ENCODE measurements around the gene FYB1. TPM values are rescaled to one million over a fixed set of nuclear protein-coding genes. Genes with fewer than 3 reads are reported as not detected.

The FYB1 gene
- polyA plus RNA-seq, 1 experiment, result 0.01 TPM

- Histone ChIP-seq H3K4me3 (ENCODE audit: low read depth, low read length) (no peak overlapping the region), H3K9me3 (ENCODE audit: control insufficient read depth, insufficient read depth, low read length) (no peaks in the 10 kb centered on the region), H3K27me3 (ENCODE audit: control insufficient read depth, insufficient read depth, low read length) (no peaks in the 10 kb centered on the region), H3K27ac (ENCODE audit: low read depth, low read length) (no peak overlapping the region)
- ChIA-PET CTCF (interaction anchor here (2.9 kb wide), 1 partner anchor 34 kb away, joined by 12 read pairs; no protein-coding TSS in a partner anchor), POLR2A (no interaction called here)
- DNase-seq (ENCODE audit: low read depth, low spot score), result no peak
- no peak for TF ChIP-seq CTCF (IDR thresholded peaks at IDR 0.05; ENCODE audit: low read depth, low read length)
These were observed 105.2 kb downstream of the FYB1 start for GRCh38 chr5:39114155-39114554.

DNA sequence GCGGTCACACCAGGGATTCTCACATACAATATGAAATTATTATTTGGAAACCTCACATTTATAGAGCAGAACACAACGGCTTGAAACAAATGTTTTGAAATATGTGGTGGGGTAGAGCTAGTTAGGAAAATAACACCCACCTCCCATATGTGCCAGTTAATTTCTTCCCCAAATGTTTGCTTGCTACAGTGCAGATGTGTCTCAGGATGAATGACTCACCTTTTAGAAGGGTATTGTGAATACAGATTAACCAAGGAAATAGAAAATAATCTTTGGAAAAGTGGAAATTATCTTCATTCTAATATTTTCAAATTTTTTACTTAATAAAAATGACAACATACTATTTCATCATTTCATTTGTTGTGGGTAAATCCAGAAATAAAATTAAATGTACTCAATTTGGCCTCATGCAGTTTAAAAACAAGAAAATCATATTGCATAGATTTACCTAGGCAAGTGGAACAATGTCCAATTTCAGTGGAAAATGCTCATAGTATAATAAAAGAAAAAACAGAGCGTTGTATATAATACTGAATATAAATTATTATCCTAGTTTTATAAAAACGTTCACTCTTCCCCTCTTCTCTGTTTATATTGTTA lies 105.9 kb downstream of the FYB1 start:
- Histone ChIP-seq H3K27me3 (ENCODE audit: control insufficient read depth, insufficient read depth, low read length) (no peaks in the 10 kb centered on the region), H3K27ac (ENCODE audit: low read depth, low read length) (no peak overlapping the region), H3K9me3 (ENCODE audit: control insufficient read depth, insufficient read depth, low read length) (no peaks in the 10 kb centered on the region), H3K4me3 (ENCODE audit: low read depth, low read length) (no peak overlapping the region)
- DNase-seq (ENCODE audit: low read depth, low spot score), result no peak
- CTCF ChIA-PET, result interaction anchor here (4.5 kb wide), 1 partner anchor 33 kb away, joined by 17 read pairs; no protein-coding TSS in a partner anchor
- POLR2A ChIA-PET, result no interaction called here
- TF ChIP-seq CTCF (IDR thresholded peaks at IDR 0.05; ENCODE audit: low read depth, low read length), result no peak

DNA sequence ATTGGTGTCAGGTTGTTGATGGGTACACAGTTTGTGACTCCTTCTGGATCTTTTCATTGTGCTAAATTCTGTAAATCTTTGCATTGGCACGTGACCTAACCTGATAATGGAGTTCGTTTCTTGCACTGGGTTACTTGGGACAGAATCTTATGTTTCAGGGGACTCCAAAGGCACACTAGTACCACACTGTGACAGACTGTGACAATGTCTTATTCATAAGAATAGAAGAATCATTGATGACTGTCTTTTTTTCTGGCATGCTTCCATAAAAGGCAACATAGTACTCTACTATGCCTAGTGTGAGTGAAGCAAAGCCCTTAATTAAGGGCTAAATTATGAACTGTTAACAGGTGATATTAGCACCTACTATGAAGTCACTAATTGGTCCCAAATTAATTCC lies 109.8 kb downstream of the FYB1 start:
- POLR2A ChIA-PET, result no interaction called here
- CTCF ChIA-PET, result interaction anchor here (4.5 kb wide), 1 partner anchor 29 kb away, joined by 17 read pairs; no protein-coding TSS in a partner anchor
- H3K4me3 ChIP-seq (ENCODE audit: low read depth, low read length), result no peak overlapping the region
- no peak for DNase-seq (ENCODE audit: low read depth, low spot score)
- H3K9me3 ChIP-seq (ENCODE audit: control insufficient read depth, insufficient read depth, low read length), result no peaks in the 10 kb centered on the region
- no peak for TF ChIP-seq CTCF (IDR thresholded peaks at IDR 0.05; ENCODE audit: low read depth, low read length)
- H3K27me3 ChIP-seq (ENCODE audit: control insufficient read depth, insufficient read depth, low read length), result no peaks in the 10 kb centered on the region
- H3K27ac ChIP-seq (ENCODE audit: low read depth, low read length), result no peak overlapping the region

DNA sequence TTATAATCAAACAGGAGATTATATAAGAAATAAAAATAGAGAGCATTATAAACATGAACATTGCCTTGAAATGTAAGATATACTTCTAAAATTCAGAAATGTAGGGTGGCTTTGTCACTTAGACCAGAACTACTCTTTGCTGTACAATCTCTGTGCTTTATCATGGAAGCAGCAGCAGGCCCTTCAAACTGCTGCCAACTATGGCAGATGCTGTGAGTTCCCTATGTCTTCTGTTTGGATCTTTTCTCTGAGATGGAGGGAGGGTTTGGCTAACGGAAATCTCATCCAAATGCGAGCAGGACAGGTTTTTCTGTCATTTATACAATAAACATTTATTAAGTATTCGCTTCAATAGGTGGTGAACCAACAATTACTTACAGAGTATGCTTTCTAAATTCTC lies 110.4 kb downstream of the FYB1 start:
- no peaks in the 10 kb centered on the region for H3K9me3 ChIP-seq (ENCODE audit: control insufficient read depth, insufficient read depth, low read length)
- CTCF ChIA-PET, result interaction anchor here (0.5 kb wide), 1 partner anchor 177 kb away, joined by 3 read pairs; no protein-coding TSS in a partner anchor
- POLR2A ChIA-PET, result no interaction called here
- H3K27ac ChIP-seq (ENCODE audit: low read depth, low read length), result no peak overlapping the region
- no peaks in the 10 kb centered on the region for H3K27me3 ChIP-seq (ENCODE audit: control insufficient read depth, insufficient read depth, low read length)
- no peak overlapping the region for H3K4me3 ChIP-seq (ENCODE audit: low read depth, low read length)
- no peak for DNase-seq (ENCODE audit: low read depth, low spot score)
- TF ChIP-seq CTCF (IDR thresholded peaks at IDR 0.05; ENCODE audit: low read depth, low read length), result no peak

- TF ChIP-seq CTCF (IDR thresholded peaks at IDR 0.05; ENCODE audit: low read depth, low read length), result no peak
- no peaks in the 10 kb centered on the region for H3K27me3 ChIP-seq (ENCODE audit: control insufficient read depth, insufficient read depth, low read length)
- no peak for DNase-seq (ENCODE audit: low read depth, low spot score)
- H3K9me3 ChIP-seq (ENCODE audit: control insufficient read depth, insufficient read depth, low read length), result no peaks in the 10 kb centered on the region
- no peak overlapping the region for H3K27ac ChIP-seq (ENCODE audit: low read depth, low read length)
- H3K4me3 ChIP-seq (ENCODE audit: low read depth, low read length), result no peak overlapping the region
- POLR2A ChIA-PET, result no interaction called here
- CTCF ChIA-PET, result no interaction called here
These were observed 112.0 kb downstream of the FYB1 start for GRCh38 chr5:39107350-39107749.

Measured in AG04450 (cell line).